HEK293T (cell line): ENCODE data around the gene PDE5A.

Experiments
- CTCF ChIA-PET: fragments of 350-600 bp; formaldehyde crosslinking; extraction: SDS; loops from one replicate; lab custom pipeline; 2021; ENCODE audit warnings: antibody characterized with exemption, inconsistent platforms; lab: Yijun Ruan, JAX
- POLR2A ChIA-PET: fragments of 350-600 bp; formaldehyde crosslinking; extraction: SDS; loops from one replicate; lab custom pipeline; 2020; ENCODE audit warnings: antibody characterized with exemption, inconsistent platforms; lab: Yijun Ruan, JAX
- DNase-seq: peaks from one replicate; pipeline ENCODE4 v3.0.0; 2012; ENCODE audit warnings: mixed read lengths; ENCODE audit errors: extremely low spot score
- ARNT ChIP-seq: fragments of 450-650 bp; IDR thresholded peaks from 2 replicates; pipeline ENCODE4 v1.6.1; 2017; ENCODE audit warnings: mild to moderate bottlenecking
- BHLHE40 ChIP-seq: fragments of 450-650 bp; IDR thresholded peaks from 2 replicates; pipeline ENCODE4 v1.6.1; 2016; ENCODE audit warnings: mild to moderate bottlenecking, moderate library complexity, borderline replicate concordance
- CTBP1 ChIP-seq: fragments of 450-650 bp; IDR thresholded peaks from 2 replicates; pipeline ENCODE4 v1.6.1; 2016; ENCODE audit warnings: borderline replicate concordance
- ELF4 ChIP-seq: fragments of 450-650 bp; IDR thresholded peaks from 2 replicates; pipeline ENCODE4 v1.6.1; 2017; ENCODE audit warnings: antibody characterized with exemption
- FOXA1 ChIP-seq: fragments of 450-650 bp; IDR thresholded peaks from 2 replicates; pipeline ENCODE4 v1.6.1; 2016; ENCODE audit warnings: mild to moderate bottlenecking
- FOXK2 ChIP-seq: fragments of 450-650 bp; IDR thresholded peaks from 2 replicates; pipeline ENCODE4 v1.6.1; 2016; ENCODE audit warnings: mild to moderate bottlenecking
- FOXM1 ChIP-seq: fragments of 450-650 bp; IDR thresholded peaks from 2 replicates; pipeline ENCODE4 v1.6.1; 2017; ENCODE audit warnings: mild to moderate bottlenecking, borderline replicate concordance
- HDGF ChIP-seq: fragments of 450-650 bp; IDR thresholded peaks from 2 replicates; pipeline ENCODE4 v1.6.1; 2017; ENCODE audit warnings: antibody characterized with exemption, borderline replicate concordance
- L3MBTL2 ChIP-seq: fragments of 450-650 bp; conservative IDR thresholded peaks from 2 replicates; pipeline ENCODE4 v1.6.1; 2016; ENCODE audit warnings: mild to moderate bottlenecking
- LEF1 ChIP-seq: fragments of 450-650 bp; IDR thresholded peaks from 2 replicates; pipeline ENCODE4 v1.6.1; 2017; ENCODE audit warnings: mild to moderate bottlenecking, borderline replicate concordance
- NFRKB ChIP-seq: fragments of 450-650 bp; IDR thresholded peaks from 2 replicates; pipeline ENCODE4 v1.6.1; 2016; ENCODE audit warnings: mild to moderate bottlenecking, moderate library complexity
- SP1 ChIP-seq: fragments of 450-650 bp; IDR thresholded peaks from 2 replicates; pipeline ENCODE4 v1.6.1; 2017
- SUZ12 ChIP-seq: fragments of 450-650 bp; IDR thresholded peaks from 2 replicates; pipeline ENCODE4 v1.6.1; 2016; ENCODE audit warnings: mild to moderate bottlenecking
- TARDBP ChIP-seq: fragments of 450-650 bp; IDR thresholded peaks from 2 replicates; pipeline ENCODE4 v1.6.1; 2016
- ZNF384 ChIP-seq: fragments of 450-650 bp; IDR thresholded peaks from 2 replicates; pipeline ENCODE4 v1.6.1; 2016
- TF ChIP-seq, protein P1 (sequence below): fragments of 450-650 bp; IDR thresholded peaks from 2 replicates; pipeline ENCODE4 v1.6.1; 2016

Gene PDE5A

GRCh38 chr4:119537586-119537985, 91.0 kb downstream of the PDE5A start:
- CTCF ChIA-PET = no interaction called here
- POLR2A ChIA-PET = no interaction called here

GRCh38 chr4:119536572-119537528, 91.8 kb downstream of the PDE5A start:
- no peak for DNase-seq
- CTCF ChIA-PET = no interaction called here
- TF ChIP-seq NFRKB (no peak), ARNT (no peak), ZNF384 (no peak), BHLHE40 (no peak)
- POLR2A ChIA-PET = no interaction called here

More at GRCh38 chr4:119537586-119537985, 91.0 kb downstream of the PDE5A start:
- no peak for TF ChIP-seq FOXK2
- TF ChIP-seq NFRKB = no peak
- TF ChIP-seq ARNT = no peak
- TF ChIP-seq SP1 = no peak
- TF ChIP-seq BHLHE40 = no peak
- TF ChIP-seq, protein P1, sequence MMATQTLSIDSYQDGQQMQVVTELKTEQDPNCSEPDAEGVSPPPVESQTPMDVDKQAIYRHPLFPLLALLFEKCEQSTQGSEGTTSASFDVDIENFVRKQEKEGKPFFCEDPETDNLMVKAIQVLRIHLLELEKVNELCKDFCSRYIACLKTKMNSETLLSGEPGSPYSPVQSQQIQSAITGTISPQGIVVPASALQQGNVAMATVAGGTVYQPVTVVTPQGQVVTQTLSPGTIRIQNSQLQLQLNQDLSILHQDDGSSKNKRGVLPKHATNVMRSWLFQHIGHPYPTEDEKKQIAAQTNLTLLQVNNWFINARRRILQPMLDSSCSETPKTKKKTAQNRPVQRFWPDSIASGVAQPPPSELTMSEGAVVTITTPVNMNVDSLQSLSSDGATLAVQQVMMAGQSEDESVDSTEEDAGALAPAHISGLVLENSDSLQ = no peak
- no peak for TF ChIP-seq LEF1
- no peak for TF ChIP-seq FOXM1
- no peak for TF ChIP-seq SUZ12
- no peak for TF ChIP-seq ZNF384
- TF ChIP-seq L3MBTL2 = no peak
- TF ChIP-seq FOXA1 = no peak
- no peak for TF ChIP-seq ELF4
- TF ChIP-seq HDGF = no peak
- TF ChIP-seq CTBP1 = no peak
- no peak for TF ChIP-seq TARDBP
- no peak for DNase-seq

DNA sequence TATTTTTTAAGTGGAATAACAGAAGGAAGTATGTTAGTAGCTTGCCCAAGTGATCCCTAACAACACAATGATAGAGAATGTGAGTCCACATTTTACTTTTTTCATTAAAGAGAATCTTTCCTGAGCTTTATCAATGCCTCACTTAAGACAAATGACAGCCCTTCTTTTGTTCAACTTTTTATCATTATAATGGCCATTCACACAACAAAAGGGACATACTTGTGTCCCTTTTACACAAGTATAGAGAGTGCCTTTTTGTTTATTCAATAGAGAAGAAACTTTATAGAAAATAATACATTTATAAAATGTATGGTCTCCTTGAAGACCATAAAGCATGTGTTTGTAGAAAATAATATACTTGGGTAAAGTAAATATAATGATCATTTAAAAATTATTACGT, 96.3 kb downstream of the PDE5A start:
- ChIA-PET CTCF (no interaction called here), POLR2A (no interaction called here)
- TF ChIP-seq FOXK2 (no peak), FOXA1 (no peak), HDGF (no peak), TARDBP (no peak), SUZ12 (no peak), NFRKB (no peak), LEF1 (no peak), SP1 (no peak), ARNT (no peak), L3MBTL2 (no peak), ZNF384 (no peak), ELF4 (no peak), CTBP1 (no peak), BHLHE40 (no peak)
- no peak for DNase-seq

GRCh38 chr4:119529788-119530187, 98.8 kb downstream of the PDE5A start:
- DNase-seq = no peak
- ChIA-PET CTCF (no interaction called here), POLR2A (no interaction called here)
- TF ChIP-seq ARNT (no peak), ZNF384 (no peak), TARDBP (no peak), SUZ12 (no peak), LEF1 (no peak), BHLHE40 (no peak)
- TF ChIP-seq, protein P1 = no peak

GRCh38 chr4:119526786-119527550, 101.6 kb downstream of the PDE5A start:
- TF ChIP-seq FOXK2 (no peak), TARDBP (no peak), LEF1 (no peak), NFRKB (no peak), FOXM1 (no peak), ELF4 (no peak), ARNT (no peak), CTBP1 (no peak), BHLHE40 (no peak), SUZ12 (no peak), HDGF (no peak)
- POLR2A ChIA-PET = no interaction called here
- CTCF ChIA-PET = no interaction called here
- DNase-seq = no peak

- TF ChIP-seq ELF4 = no peak
- CTCF ChIA-PET = no interaction called here
- no peak for DNase-seq
- POLR2A ChIA-PET = no interaction called here
Observed at GRCh38 chr4:119525771-119526712, 102.6 kb downstream of the PDE5A start.
